ENCODE measurements around the gene MAML3. TPM values are rescaled to one million over a fixed set of nuclear protein-coding genes. Genes with fewer than 3 reads are reported as not detected.

MAML3 gene
- total and polyA plus RNA-seq, 10 donors = 0.63 to 18.4 (median 12.7) TPM

- Histone ChIP-seq H3K4me3 (no peak overlapping the region), H3K27me3 (replicated peaks in 1 of 7) (no peaks in the 10 kb centered on the region), H3K9me3 (peaks cover 3 to 12% (median 9%) of the 10 kb centered on the region in 8 donors), H3K4me1 (peaks cover 0 to 26% (median 10%) of the 10 kb centered on the region in 6 donors), H3K36me3 (no peaks in the 10 kb centered on the region), H3K27ac (no peak overlapping the region)
- intact Hi-C loops (cut with DNase I; ENCODE audit: low total_unique reads) = no loop called here
- DNase-seq = no peak
- TF ChIP-seq CTCF (IDR thresholded peaks at IDR 0.05 in 8 of 11, conservative IDR thresholded peaks at IDR 0.05 in 3 of 11) (no peak), POLR2AphosphoS5 (IDR thresholded peaks at IDR 0.05) (no peak), POLR2A (IDR thresholded peaks at IDR 0.05) (no peak)
- 83 to 97% (median 95%) methylated on average over 4 of the region's 4 CpGs for WGBS, 5 donors
Measured at GRCh38 chr4:139807483-139807882, 346.5 kb downstream of the MAML3 start.

- Histone ChIP-seq H3K9me3 (peaks cover 3 to 12% (median 9%) of the 10 kb centered on the region in 8 donors), H3K4me1 (peaks cover 0 to 26% (median 10%) of the 10 kb centered on the region in 6 donors), H3K27ac (no peak overlapping the region), H3K27me3 (replicated peaks in 1 of 7) (no peaks in the 10 kb centered on the region), H3K36me3 (no peaks in the 10 kb centered on the region), H3K4me3 (no peak overlapping the region)
- TF ChIP-seq POLR2AphosphoS5 (IDR thresholded peaks at IDR 0.05) = no peak
- no peak for TF ChIP-seq POLR2A (IDR thresholded peaks at IDR 0.05)
- TF ChIP-seq CTCF (IDR thresholded peaks at IDR 0.05 in 8 of 11, conservative IDR thresholded peaks at IDR 0.05 in 3 of 11) = no peak
- WGBS, 5 donors = 45 to 75% (median 59%) methylated on average over 4 of the region's 4 CpGs
- no peak for DNase-seq
- intact Hi-C loops (cut with DNase I; ENCODE audit: low total_unique reads) = no loop called here
Measured at GRCh38 chr4:139806929-139807328, 347.1 kb downstream of the MAML3 start.

GRCh38 chr4:139802931-139803330 lies 351.1 kb downstream of the MAML3 start:
- no peaks in the 10 kb centered on the region for H3K27me3 ChIP-seq (replicated peaks in 1 of 7)
- WGBS, 5 donors = 41 to 63% (median 59%) methylated on average over 2 of the region's 2 CpGs
- TF ChIP-seq POLR2A (IDR thresholded peaks at IDR 0.05) (no peak), CTCF (IDR thresholded peaks at IDR 0.05 in 8 of 11, conservative IDR thresholded peaks at IDR 0.05 in 3 of 11) (no peak), POLR2AphosphoS5 (IDR thresholded peaks at IDR 0.05) (no peak)
- H3K27ac ChIP-seq = no peak overlapping the region
- no peak for DNase-seq
- no peaks in the 10 kb centered on the region for H3K9me3 ChIP-seq
- no peak overlapping the region for H3K4me3 ChIP-seq
- peaks cover 0 to 21% (median 3%) of the 10 kb centered on the region in 6 donors for H3K4me1 ChIP-seq
- H3K36me3 ChIP-seq = no peaks in the 10 kb centered on the region
- intact Hi-C loops (cut with DNase I; ENCODE audit: low total_unique reads) = no loop called here

GRCh38 chr4:139802488-139802887 lies 351.5 kb downstream of the MAML3 start:
- 84 to 100% (median 97%) methylated on average over 1 of the region's 1 CpG for WGBS, 5 donors

More at GRCh38 chr4:139802488-139802887, 351.5 kb downstream of the MAML3 start:
- intact Hi-C loops (cut with DNase I; ENCODE audit: low total_unique reads) = no loop called here
- Histone ChIP-seq H3K4me1 (peaks cover 0 to 21% (median 3%) of the 10 kb centered on the region in 6 donors), H3K27me3 (replicated peaks in 1 of 7) (no peaks in the 10 kb centered on the region), H3K36me3 (no peaks in the 10 kb centered on the region), H3K9me3 (no peaks in the 10 kb centered on the region), H3K27ac (no peak overlapping the region), H3K4me3 (no peak overlapping the region)
- DNase-seq = no peak
- TF ChIP-seq POLR2A (IDR thresholded peaks at IDR 0.05) = no peak
- TF ChIP-seq POLR2AphosphoS5 (IDR thresholded peaks at IDR 0.05) = no peak
- no peak for TF ChIP-seq CTCF (IDR thresholded peaks at IDR 0.05 in 8 of 11, conservative IDR thresholded peaks at IDR 0.05 in 3 of 11)

Data from spleen (tissue), 11 donors.